OCI-LY7 (cell line): ENCODE measurements around the gene MYO9A. TPM values are rescaled to one million over a fixed set of nuclear protein-coding genes. Genes with fewer than 3 reads are reported as not detected.

ENCODE experiments used
- BruUV-seq: library from RNA; stranded (reverse); fragments of 400-500 nt; replicated peaks from 2 replicates; lab custom pipeline; 2021; lab: Mats Ljungman, UMichigan
- CTCF ChIA-PET: fragments of 300-600 bp; sonication (Branson Sonifier 250); formaldehyde crosslinking; loops from one replicate; lab custom pipeline; 2022; ENCODE audit warnings: antibody characterized with exemption; ENCODE audit not compliant: unreplicated experiment; lab: Charles Lee
- POLR2A ChIA-PET: fragments of 300-600 bp; sonication (Branson Sonifier 250); formaldehyde crosslinking; loops from one replicate; lab custom pipeline; 2022; ENCODE audit warnings: antibody characterized with exemption; lab: Charles Lee
- DNase-seq: peaks from one replicate; pipeline ENCODE4 v3.0.0-alpha.2; 2015; ENCODE audit warnings: low spot score
- H2AFZ ChIP-seq: fragments of 200-600 bp; sonication (generic), shearing (Covaris generic); 2 replicates; pipeline ENCODE4 v1.6.1; 2014; ENCODE audit warnings: mild to moderate bottlenecking, antibody characterized with exemption, low read length, moderate library complexity
- H3K27ac ChIP-seq: fragments of 200-600 bp; sonication (generic); 2 replicates; pipeline ENCODE4 v1.5.1; 2014; ENCODE audit warnings: mixed run types, low read depth, mild to moderate bottlenecking, moderate library complexity, low read length, inconsistent platforms; ENCODE audit not compliant: poor library complexity, severe bottlenecking
- H3K36me3 ChIP-seq: fragments of 200-600 bp; sonication (generic); 2 replicates; pipeline ENCODE4 v1.6.1; 2014; ENCODE audit warnings: mild to moderate bottlenecking, antibody characterized with exemption, low read length, moderate library complexity, mixed read lengths; ENCODE audit not compliant: insufficient read depth
- H3K4me1 ChIP-seq: fragments of 200-600 bp; sonication (generic); 2 replicates; pipeline ENCODE4 v1.5.1; 2014; ENCODE audit warnings: mild to moderate bottlenecking, low read length; ENCODE audit not compliant: insufficient read depth, poor library complexity, severe bottlenecking
- H3K4me2 ChIP-seq: fragments of 200-600 bp; sonication (generic); 2 replicates; pipeline ENCODE4 v1.6.1; 2014; ENCODE audit warnings: mild to moderate bottlenecking, low read length
- H3K4me3 ChIP-seq: fragments of 200-600 bp; sonication (generic); 2 replicates; pipeline ENCODE4 v1.5.1; 2014; ENCODE audit warnings: mild to moderate bottlenecking, low read depth, low read length; ENCODE audit not compliant: poor library complexity, severe bottlenecking
- H3K79me2 ChIP-seq: fragments of 200-600 bp; sonication (generic); 2 replicates; pipeline ENCODE4 v1.6.1; 2016; ENCODE audit warnings: low read depth, mild to moderate bottlenecking, low read length, moderate library complexity, mixed read lengths; ENCODE audit not compliant: insufficient read depth
- H3K9me2 ChIP-seq: fragments of 200-600 bp; sonication (generic); 2 replicates; pipeline ENCODE4 v1.6.1; 2016; ENCODE audit warnings: mild to moderate bottlenecking, low read length, mixed read lengths; ENCODE audit not compliant: insufficient read depth
- H3K9me3 ChIP-seq: fragments of 200-600 bp; sonication (generic); 2 replicates; pipeline ENCODE4 v1.6.1; 2014; ENCODE audit warnings: mild to moderate bottlenecking, mixed run types, low read length, mixed read lengths
- H4K20me1 ChIP-seq: fragments of 200-600 bp; sonication (generic); 2 replicates; pipeline ENCODE4 v1.6.1; 2014; ENCODE audit warnings: mild to moderate bottlenecking, antibody characterized with exemption, low read length, moderate library complexity, mixed read lengths; ENCODE audit not compliant: insufficient read depth
- CTCF ChIP-seq: fragments of 200-600 bp; sonication (generic); conservative IDR thresholded peaks from 2 replicates; pipeline ENCODE4 v1.5.1; 2014; ENCODE audit warnings: mild to moderate bottlenecking, antibody characterized with exemption, low read length, moderate library complexity, mixed read lengths
- EZH2phosphoT487 ChIP-seq: fragments of 200-600 bp; sonication (generic); IDR thresholded peaks from 2 replicates; pipeline ENCODE4 v1.6.1; 2018; ENCODE audit warnings: low read depth, borderline replicate concordance, mild to moderate bottlenecking, mixed run types, antibody characterized with exemption, low read length, moderate library complexity, mixed read lengths
- intact Hi-C: fragments of 100-400 bp; cut with micrococcal nuclease; formaldehyde crosslinking; loops from one replicate; pipeline ENCODE4 v1.10.0; 2022; ENCODE audit not compliant: unreplicated experiment
- total RNA-seq, 2 experiments: library from RNA; depleted of rRNA in 1 of 2; stranded (reverse); fragments of >200 nt in 1 of 2; shearing (Covaris generic) in 1 of 2; gene quantifications; 2 replicates each; pipeline ENCODE4 v1.2.3, GENCODE V29; 2014 to 2022

MYO9A gene
- total RNA-seq, 2 experiments from 2014 or later: 26.4 to 125 TPM

- H3K4me1 ChIP-seq: no peaks in the 10 kb centered on the region
- no peaks in the 10 kb centered on the region for H3K9me3 ChIP-seq
- no peak overlapping the region for H3K4me3 ChIP-seq
- DNase-seq: no peak
- no peaks in the 10 kb centered on the region for H3K79me2 ChIP-seq
- ChIA-PET CTCF (no interaction called here), POLR2A (interaction anchor here (0.6 to 0.7 kb wide), 2 partner anchors 29 to 344 kb away, joined by 4 read pairs; no protein-coding TSS in a partner anchor)
- H3K4me2 ChIP-seq: no peak overlapping the region
- no peaks in the 10 kb centered on the region for H4K20me1 ChIP-seq
- H2AFZ ChIP-seq: no peak overlapping the region
- intact Hi-C loops: no loop called here
- BruUV-seq: no TSS peak
- peaks cover 36% of the 10 kb centered on the region for H3K36me3 ChIP-seq
- H3K27ac ChIP-seq: no peak overlapping the region
- H3K9me2 ChIP-seq: no peaks in the 10 kb centered on the region
- TF ChIP-seq EZH2phosphoT487 (no peak), CTCF (no peak)
Observed at GRCh38 chr15:71830981-71831380, 287.0 kb downstream of the MYO9A start.

- Histone ChIP-seq H3K79me2 (no peaks in the 10 kb centered on the region), H3K27ac (no peak overlapping the region), H3K36me3 (peaks cover 64% of the 10 kb centered on the region), H3K9me2 (no peaks in the 10 kb centered on the region), H3K4me2 (no peak overlapping the region), H3K9me3 (peaks cover 8% of the 10 kb centered on the region; the same call in 1 of the 2 replicates), H2AFZ (no peak overlapping the region), H4K20me1 (no peaks in the 10 kb centered on the region), H3K4me1 (no peaks in the 10 kb centered on the region), H3K4me3 (no peak overlapping the region)
- intact Hi-C loops: no loop called here
- no TSS peak for BruUV-seq
- TF ChIP-seq CTCF (no peak), EZH2phosphoT487 (no peak)
- ChIA-PET CTCF (no interaction called here), POLR2A (no interaction called here)
- no peak for DNase-seq
Observed at GRCh38 chr15:71826196-71826595, 291.8 kb downstream of the MYO9A start.

GRCh38 chr15:71825021-71825730 lies 292.8 kb downstream of the MYO9A start:
- BruUV-seq: no TSS peak

More at GRCh38 chr15:71825021-71825730, 292.8 kb downstream of the MYO9A start:
- CTCF ChIA-PET: no interaction called here
- intact Hi-C loops: no loop called here
- H4K20me1 ChIP-seq: no peaks in the 10 kb centered on the region
- H3K4me3 ChIP-seq: no peak overlapping the region
- H3K79me2 ChIP-seq: no peaks in the 10 kb centered on the region
- H3K9me3 ChIP-seq: peaks cover 8% of the 10 kb centered on the region; the same call in 1 of the 2 replicates
- H3K9me2 ChIP-seq: no peaks in the 10 kb centered on the region
- POLR2A ChIA-PET: no interaction called here
- no peak overlapping the region for H3K27ac ChIP-seq
- H3K4me2 ChIP-seq: no peak overlapping the region
- H3K4me1 ChIP-seq: no peaks in the 10 kb centered on the region
- no peak overlapping the region for H2AFZ ChIP-seq
- H3K36me3 ChIP-seq: peaks cover 64% of the 10 kb centered on the region
- DNase-seq: no peak
- TF ChIP-seq EZH2phosphoT487: no peak
- TF ChIP-seq CTCF: no peak
